ENCODE measurements around the gene RCCD1. TPM values are rescaled to one million over a fixed set of nuclear protein-coding genes. Genes with fewer than 3 reads are reported as not detected.
"Not testable (repeated sequence)": the region's sequence is repeated elsewhere in the genome, so short reads cannot be mapped to it uniquely, and the experiment has no call there.

The RCCD1 gene
- total RNA-seq, 1 donor from 2014 or later, result 26.4 TPM

DNA sequence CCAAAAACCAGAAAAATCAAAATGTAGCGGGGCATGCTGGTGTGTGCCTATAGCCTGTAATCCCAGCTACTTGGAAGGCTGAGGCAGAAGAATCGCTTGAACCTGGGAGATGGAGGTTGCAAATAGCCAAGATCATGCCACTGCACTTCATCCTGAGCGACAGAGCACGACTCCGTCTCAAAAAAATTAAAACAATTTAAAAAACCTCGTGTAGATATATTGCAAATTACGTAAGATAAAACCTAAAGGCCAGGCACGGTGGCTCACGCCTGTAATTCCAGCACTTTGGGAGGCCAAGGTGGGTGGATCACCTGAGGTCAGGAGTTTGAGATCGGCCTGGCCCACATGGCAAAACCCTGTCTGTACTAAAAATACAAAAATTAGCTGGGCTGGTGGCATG is 27.9 kb upstream of the RCCD1 start:
- DNase-seq (ENCODE audit: low spot score); intact Hi-C loops (cut with micrococcal nuclease); H3K27ac Mint-ChIP-seq; H3K9me3 Mint-ChIP-seq; H3K27me3 Mint-ChIP-seq (ENCODE audit: insufficient read depth); H3K4me3 Mint-ChIP-seq: not testable (repeated sequence)
- Mint-ChIP-seq H3K36me3 (ENCODE audit: low read depth) (peaks cover 19% of the 10 kb centered on the region), H3K4me1 (ENCODE audit: low read depth) (peaks cover 67% of the 10 kb centered on the region)

DNA sequence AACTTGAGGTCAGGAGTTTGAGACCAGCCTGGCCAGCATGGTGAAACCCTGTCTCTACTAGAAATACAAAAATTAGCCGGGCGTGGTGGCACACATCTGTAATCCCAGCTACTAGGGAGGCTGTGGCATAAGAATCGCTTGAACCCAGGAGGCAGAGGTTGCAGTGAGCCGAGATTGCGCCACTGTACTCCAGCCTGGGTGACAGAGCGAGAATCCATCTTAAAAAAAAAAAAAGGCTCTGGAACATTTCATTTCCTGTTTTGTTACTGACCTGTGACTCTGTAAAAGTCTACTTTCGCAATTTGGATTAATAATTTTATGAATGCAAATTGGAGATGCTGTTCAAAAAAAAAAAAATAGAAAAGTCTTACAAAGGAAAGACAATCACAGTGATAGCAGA is 26.6 kb upstream of the RCCD1 start:
- DNase-seq (ENCODE audit: low spot score); H3K9me3 Mint-ChIP-seq; intact Hi-C loops (cut with micrococcal nuclease); H3K27me3 Mint-ChIP-seq (ENCODE audit: insufficient read depth): not testable (repeated sequence)
- H3K27ac Mint-ChIP-seq, result peak overlapping the region; percentile 67
- peak overlapping the region; percentile 65 for H3K4me3 Mint-ChIP-seq
- H3K4me1 Mint-ChIP-seq (ENCODE audit: low read depth), result peaks cover 64% of the 10 kb centered on the region
- H3K36me3 Mint-ChIP-seq (ENCODE audit: low read depth), result peaks cover 13% of the 10 kb centered on the region

DNA sequence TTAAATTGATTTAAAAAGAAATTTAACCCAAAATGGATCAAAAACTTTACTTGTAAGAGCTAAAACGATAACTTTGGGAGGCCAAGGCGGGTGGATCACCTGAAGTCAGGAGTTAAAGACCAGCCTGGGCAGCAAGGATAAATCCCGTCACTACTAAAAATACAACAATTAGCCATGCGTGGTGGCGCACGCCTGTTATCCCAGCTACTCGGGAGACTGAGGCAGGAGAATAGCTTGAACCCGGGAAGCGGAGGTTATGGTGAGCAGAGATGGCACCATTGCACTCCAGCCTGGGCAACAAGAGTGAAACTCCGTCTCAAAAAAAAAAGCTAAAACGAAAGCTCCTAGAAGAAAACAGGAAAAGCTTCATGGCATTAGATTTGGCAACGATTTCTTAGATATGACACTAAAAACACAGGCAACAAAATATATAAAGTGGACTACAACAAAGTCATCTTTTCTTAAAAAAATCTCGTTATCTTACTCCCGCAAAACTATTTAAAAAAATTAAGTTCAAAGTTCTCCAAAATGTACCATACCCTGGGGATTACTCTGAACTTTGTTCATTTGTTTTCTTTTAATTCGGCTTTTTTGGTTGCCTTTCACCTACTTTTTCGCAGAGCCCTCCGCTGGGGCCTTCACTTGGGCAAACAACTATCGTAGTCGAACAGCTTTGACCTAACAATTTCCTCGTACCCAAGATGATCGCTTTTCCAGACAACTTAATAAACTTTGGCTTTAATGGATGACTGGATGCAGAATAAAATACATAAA is 25.3 kb upstream of the RCCD1 start:
- peaks cover 64% of the 10 kb centered on the region for H3K4me1 Mint-ChIP-seq (ENCODE audit: low read depth)
- H3K27ac Mint-ChIP-seq, result peak overlapping the region; percentile 99
- H3K4me3 Mint-ChIP-seq, result peak overlapping the region; percentile 99
- H3K27me3 Mint-ChIP-seq (ENCODE audit: insufficient read depth), result no peaks in the 10 kb centered on the region
- H3K36me3 Mint-ChIP-seq (ENCODE audit: low read depth), result peaks cover 6% of the 10 kb centered on the region
- intact Hi-C loops (cut with micrococcal nuclease), result loop anchor here (1.0 to 10.0 kb wide), 9 partner anchors 26 to 1955 kb away; partner anchors contain the start of genes AP3S2, BLM, IDH2 and MAN2A2
- no peaks in the 10 kb centered on the region for H3K9me3 Mint-ChIP-seq
- no peak for DNase-seq (ENCODE audit: low spot score)

DNA sequence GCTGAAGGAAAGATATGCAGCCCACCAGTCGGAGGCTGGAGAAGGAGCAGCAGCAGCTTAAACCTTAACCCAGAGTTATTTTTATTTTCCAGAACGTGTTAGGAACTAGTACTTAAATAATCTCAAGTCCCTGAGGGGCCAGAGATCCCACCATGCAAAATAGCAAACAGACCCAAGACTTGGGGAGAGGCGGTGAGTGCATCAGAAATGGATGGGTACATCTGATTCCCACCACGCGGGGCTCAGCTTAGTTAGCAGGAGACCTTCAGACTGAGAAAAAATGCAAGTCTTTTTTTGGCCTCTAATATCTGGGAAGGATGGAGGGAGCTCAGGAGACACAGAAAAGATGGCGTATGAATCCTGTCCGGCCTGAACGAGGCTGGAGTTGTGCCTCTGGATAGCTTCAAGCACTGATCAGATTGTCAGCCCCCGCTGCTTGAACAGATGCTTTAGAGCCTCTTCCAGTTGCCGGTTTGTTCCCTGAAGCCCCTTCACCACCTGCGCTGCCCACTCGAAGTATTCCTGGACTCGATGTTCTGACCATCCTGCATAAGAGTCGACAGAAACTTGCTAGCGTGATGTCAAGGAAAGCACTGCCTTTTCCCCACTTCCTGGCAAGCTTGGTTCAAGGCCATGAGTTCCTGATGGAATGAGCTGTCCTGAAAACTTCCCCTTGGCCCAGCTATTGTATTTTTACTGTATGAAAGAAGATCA is 23.7 kb upstream of the RCCD1 start:
- Mint-ChIP-seq H3K9me3 (no peaks in the 10 kb centered on the region), H3K27me3 (ENCODE audit: insufficient read depth) (no peaks in the 10 kb centered on the region), H3K4me3 (peak overlapping the region; percentile 99), H3K27ac (peak overlapping the region; percentile 99), H3K4me1 (ENCODE audit: low read depth) (peaks cover 59% of the 10 kb centered on the region), H3K36me3 (ENCODE audit: low read depth) (no peaks in the 10 kb centered on the region)
- DNase-seq (ENCODE audit: low spot score), result no peak
- intact Hi-C loops (cut with micrococcal nuclease), result loop anchor here (1.0 to 10.0 kb wide), 10 partner anchors 8 to 1954 kb away; partner anchors contain the start of genes AP3S2, BLM, IDH2 and MAN2A2

DNA sequence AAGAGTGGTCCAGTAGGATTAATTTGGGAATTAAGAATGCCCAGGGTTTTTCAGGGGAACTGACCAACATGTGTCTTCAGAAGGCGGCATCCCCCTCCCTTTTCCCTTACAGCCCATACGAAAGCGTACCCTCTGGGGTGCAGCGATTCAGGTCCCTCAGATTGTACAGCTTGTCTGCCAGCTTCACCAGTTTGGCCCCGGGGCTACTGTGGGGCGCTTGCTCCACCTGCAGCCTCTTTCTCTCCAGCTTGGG is 23.2 kb upstream of the RCCD1 start:
- intact Hi-C loops (cut with micrococcal nuclease), result loop anchor here (1.0 to 10.0 kb wide), 8 partner anchors 8 to 1953 kb away; partner anchors contain the start of genes AP3S2, IDH2 and NGRN
- Mint-ChIP-seq H3K9me3 (no peaks in the 10 kb centered on the region), H3K4me1 (ENCODE audit: low read depth) (peaks cover 64% of the 10 kb centered on the region), H3K4me3 (peak overlapping the region; percentile 99), H3K27me3 (ENCODE audit: insufficient read depth) (no peaks in the 10 kb centered on the region), H3K36me3 (ENCODE audit: low read depth) (peaks cover 4% of the 10 kb centered on the region), H3K27ac (peak overlapping the region; percentile 99)
- DNase-seq (ENCODE audit: low spot score), result no peak

DNA sequence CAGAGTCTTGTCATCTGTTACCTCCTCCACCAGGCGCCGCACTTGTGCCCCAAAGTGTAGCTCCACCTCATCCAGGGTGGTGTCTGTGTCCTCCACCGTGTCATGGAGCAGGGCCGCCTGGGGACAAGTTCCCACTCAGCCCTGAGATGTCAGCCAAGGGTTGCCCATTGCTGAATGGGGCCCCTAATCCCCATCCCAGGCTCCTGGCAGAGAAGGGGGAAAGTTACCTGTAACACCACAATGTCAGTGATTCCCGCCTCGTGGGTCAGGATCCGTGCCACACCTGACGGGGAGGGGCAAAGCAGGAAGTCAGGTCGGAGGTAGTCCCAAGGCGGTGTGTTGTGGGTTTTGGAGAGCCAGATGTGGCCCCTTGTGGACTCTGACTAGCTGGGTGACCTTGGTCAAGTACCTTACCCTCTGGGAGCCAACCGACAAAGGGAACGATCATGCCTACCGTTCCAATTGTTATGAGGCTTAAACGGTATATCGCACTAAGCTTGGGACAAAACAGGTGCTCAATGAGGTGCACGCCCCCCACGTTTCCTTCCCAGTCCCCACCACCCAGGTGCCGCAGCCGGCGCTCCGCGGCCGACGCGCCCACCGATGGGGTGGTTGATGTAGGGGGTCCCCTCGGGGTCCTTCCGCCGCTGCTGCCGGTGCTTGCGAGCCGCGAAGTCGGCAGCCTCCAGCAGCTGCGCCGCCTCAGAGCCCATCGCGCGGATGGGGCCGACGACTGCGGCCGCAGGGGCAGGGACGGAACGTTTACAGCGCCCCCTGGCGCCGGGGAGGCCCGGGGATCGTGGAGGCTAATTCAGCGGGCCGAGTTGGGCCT is 22.6 kb upstream of the RCCD1 start, which contains the start of gene HDDC3:
TSS of gene HDDC3 (minus strand) at position 722 of the 832 bp plus-strand sequence. CDS start at position 713, 9 bp downstream.
- intact Hi-C loops (cut with micrococcal nuclease), result loop anchor here (1.0 to 10.0 kb wide), 8 partner anchors 9 to 1953 kb away; partner anchors contain the start of genes AP3S2, IDH2 and NGRN
- Mint-ChIP-seq H3K4me3 (peak within 1 kb of the TSS; percentile 99), H3K27ac (peak within 1 kb of the TSS; percentile 99), H3K36me3 (ENCODE audit: low read depth) (peaks cover 7% of the 10 kb centered on the region), H3K27me3 (ENCODE audit: insufficient read depth) (no peaks in the 10 kb centered on the region), H3K9me3 (no peaks in the 10 kb centered on the region), H3K4me1 (ENCODE audit: low read depth) (peaks cover 69% of the 10 kb centered on the region)
- DNase-seq (ENCODE audit: low spot score), result peak; percentile 87

DNA sequence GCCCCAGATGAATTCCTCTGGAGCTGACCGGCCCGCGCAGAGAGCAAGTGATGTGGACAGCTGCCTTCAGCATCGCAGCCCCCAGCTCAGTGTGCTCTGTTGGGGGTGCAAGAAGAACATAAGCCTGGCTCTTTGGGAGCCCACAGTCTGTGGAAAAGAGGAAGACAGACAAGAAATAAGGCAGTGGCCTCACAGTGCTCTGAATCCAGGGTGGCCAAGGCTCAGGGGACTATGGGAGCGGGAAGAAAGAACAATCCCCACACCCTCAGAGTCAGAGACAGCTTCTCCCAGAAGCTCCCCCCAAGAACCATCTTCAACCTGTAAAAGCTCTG is 22.1 kb upstream of the RCCD1 start:
- no peaks in the 10 kb centered on the region for H3K27me3 Mint-ChIP-seq (ENCODE audit: insufficient read depth)
- DNase-seq (ENCODE audit: low spot score), result no peak
- peak overlapping the region; percentile 99 for H3K4me3 Mint-ChIP-seq
- intact Hi-C loops (cut with micrococcal nuclease), result loop anchor here (5.0 to 10.0 kb wide), 6 partner anchors 45 to 1952 kb away; partner anchors contain the start of genes AP3S2, IDH2 and NGRN
- H3K4me1 Mint-ChIP-seq (ENCODE audit: low read depth), result peaks cover 69% of the 10 kb centered on the region
- no peaks in the 10 kb centered on the region for H3K9me3 Mint-ChIP-seq
- H3K27ac Mint-ChIP-seq, result peak overlapping the region; percentile 99
- H3K36me3 Mint-ChIP-seq (ENCODE audit: low read depth), result peaks cover 7% of the 10 kb centered on the region

DNA sequence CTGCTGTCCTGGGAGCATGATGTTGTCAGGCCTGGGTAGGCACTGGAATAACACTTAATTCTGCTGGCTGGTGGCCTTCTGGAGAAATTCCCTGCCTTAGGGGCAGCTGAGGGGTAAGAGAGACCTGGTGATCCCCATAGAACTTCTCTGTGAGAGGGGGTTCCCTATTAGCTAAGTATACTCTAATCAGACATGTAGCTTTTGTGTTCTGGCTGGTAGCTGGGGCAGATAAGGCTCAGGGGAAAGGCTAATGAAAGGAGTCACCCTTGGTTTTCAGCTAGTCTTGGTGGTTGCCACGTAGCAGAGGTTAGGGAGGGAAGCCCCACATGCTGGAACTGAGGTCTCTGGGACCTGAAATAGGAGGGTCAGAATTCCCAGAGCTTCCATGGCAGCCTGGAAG is 21.4 kb upstream of the RCCD1 start:
- peaks cover 9% of the 10 kb centered on the region for H3K36me3 Mint-ChIP-seq (ENCODE audit: low read depth)
- DNase-seq (ENCODE audit: low spot score), result no peak
- no peaks in the 10 kb centered on the region for H3K27me3 Mint-ChIP-seq (ENCODE audit: insufficient read depth)
- H3K4me1 Mint-ChIP-seq (ENCODE audit: low read depth), result peaks cover 68% of the 10 kb centered on the region
- peak overlapping the region; percentile 99 for H3K4me3 Mint-ChIP-seq
- H3K27ac Mint-ChIP-seq, result peak overlapping the region; percentile 70
- intact Hi-C loops (cut with micrococcal nuclease), result loop anchor here (5.0 to 10.0 kb wide), 6 partner anchors 46 to 1952 kb away; partner anchors contain the start of genes AP3S2, IDH2 and NGRN
- no peaks in the 10 kb centered on the region for H3K9me3 Mint-ChIP-seq

DNA sequence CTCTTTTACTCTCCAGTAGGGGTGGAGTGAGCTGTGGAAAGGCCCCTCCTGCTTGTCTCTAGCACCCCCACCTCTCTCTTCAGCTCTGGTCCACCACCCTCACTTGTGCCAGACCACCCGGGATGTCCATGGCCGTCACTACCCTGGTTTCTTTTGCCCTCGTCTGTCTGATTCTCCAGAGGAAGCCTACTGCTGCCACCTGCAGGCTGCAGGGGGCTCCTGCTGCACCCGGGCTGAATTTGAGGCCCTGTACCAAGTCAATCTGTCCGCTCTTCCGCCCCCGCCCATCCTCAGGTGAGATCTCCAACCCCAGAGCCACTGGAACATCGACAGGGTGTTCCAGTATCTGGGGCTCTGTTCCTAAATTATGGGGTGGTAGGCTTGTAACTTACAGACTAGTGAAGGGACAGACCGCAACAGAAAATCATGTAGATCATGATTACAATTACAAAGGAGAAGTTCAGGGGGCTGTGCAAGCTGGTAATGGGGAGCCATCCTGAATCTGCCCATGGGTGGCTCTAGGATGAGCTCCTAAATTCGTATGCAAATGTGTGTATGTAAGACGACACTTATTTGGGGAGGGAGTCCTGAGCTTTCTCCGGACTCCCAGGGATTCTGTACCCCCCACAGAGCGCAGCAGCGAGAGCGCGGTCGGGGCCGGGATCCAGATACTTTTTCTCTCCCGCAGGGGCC is 20.3 kb upstream of the RCCD1 start:
- H3K27ac Mint-ChIP-seq, result peak overlapping the region; percentile 95
- H3K4me3 Mint-ChIP-seq, result peak overlapping the region; percentile 90
- intact Hi-C loops (cut with micrococcal nuclease), result loop anchor here (1.0 to 10.0 kb wide), 11 partner anchors 31 to 1950 kb away; partner anchors contain the start of genes AP3S2, CIB1, IDH2 and MAN2A2
- H3K9me3 Mint-ChIP-seq, result no peaks in the 10 kb centered on the region
- peak; percentile 84 for DNase-seq (ENCODE audit: low spot score)
- no peaks in the 10 kb centered on the region for H3K27me3 Mint-ChIP-seq (ENCODE audit: insufficient read depth)
- peaks cover 10% of the 10 kb centered on the region for H3K36me3 Mint-ChIP-seq (ENCODE audit: low read depth)
- H3K4me1 Mint-ChIP-seq (ENCODE audit: low read depth), result peaks cover 61% of the 10 kb centered on the region

DNA sequence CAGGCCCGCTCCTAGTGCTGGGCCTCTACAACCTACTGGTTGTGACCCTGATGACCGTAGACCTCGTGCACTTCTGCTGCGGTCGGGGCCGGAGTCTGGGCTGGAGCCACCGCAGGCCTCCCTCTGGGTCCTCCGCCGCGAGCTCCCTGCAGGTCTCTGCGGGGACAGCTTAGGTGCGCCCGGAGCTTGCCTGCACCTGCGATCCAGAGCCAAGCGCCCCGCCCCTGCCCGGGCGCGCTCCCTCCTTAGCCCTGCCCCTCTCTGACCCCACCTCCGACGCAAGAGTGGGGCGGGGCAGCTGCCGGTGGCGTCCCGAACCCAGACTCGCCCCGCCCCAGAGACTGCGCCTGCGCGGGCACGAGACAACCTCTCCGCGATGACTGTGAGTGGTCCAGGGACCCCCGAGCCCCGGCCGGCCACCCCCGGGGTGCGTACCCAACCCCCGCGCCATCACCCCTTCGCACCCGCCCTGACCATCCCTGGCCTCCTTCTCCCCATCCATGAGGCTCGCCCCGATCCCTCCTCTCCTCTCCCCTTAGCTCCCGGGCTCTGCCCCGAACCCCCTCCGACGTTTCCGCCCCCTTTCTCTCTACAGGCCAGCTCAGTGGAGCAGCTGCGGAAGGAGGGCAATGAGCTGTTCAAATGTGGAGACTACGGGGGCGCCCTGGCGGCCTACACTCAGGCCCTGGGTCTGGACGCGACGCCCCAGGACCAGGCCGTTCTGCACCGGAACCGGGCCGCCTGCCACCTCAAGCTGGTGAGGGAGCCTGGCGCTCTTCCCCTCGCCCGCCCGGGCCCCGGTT is 19.5 kb upstream of the RCCD1 start, which contains the start of gene UNC45A:
TSS of gene UNC45A (plus strand) at position 337 of the 803 bp plus-strand sequence. CDS start at position 377, 40 bp downstream.
- intact Hi-C loops (cut with micrococcal nuclease), result loop anchor here (1.0 to 10.0 kb wide), 13 partner anchors 19 to 1950 kb away; partner anchors contain the start of genes AP3S2, BLM, CIB1 and IDH2
- Mint-ChIP-seq H3K27me3 (ENCODE audit: insufficient read depth) (no peaks in the 10 kb centered on the region), H3K36me3 (ENCODE audit: low read depth) (peaks cover 14% of the 10 kb centered on the region), H3K4me3 (peak within 1 kb of the TSS; percentile 90), H3K4me1 (ENCODE audit: low read depth) (peaks cover 54% of the 10 kb centered on the region), H3K27ac (peak within 1 kb of the TSS; percentile 95), H3K9me3 (no peaks in the 10 kb centered on the region)
- peak; percentile 93 for DNase-seq (ENCODE audit: low spot score)

DNA sequence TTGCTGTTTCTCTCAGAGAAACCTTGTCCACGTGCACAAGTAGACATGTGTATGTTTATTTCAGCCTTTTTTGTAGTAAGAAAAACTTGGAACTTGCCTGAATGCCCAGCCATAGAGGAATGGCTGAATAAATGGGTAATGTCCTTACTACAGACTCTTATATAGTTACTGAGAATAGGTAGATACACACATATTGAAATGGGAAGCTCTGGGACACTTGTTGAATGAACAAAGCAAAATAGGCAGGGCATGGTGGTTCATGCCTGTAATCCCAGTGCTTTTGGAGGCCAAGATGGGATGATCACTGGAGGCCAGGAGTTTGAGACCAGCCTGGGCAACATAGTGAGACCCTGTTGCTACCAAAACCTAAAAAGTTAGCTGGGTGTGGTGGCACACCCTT is 17.9 kb upstream of the RCCD1 start:
- no peak for DNase-seq (ENCODE audit: low spot score)
- intact Hi-C loops (cut with micrococcal nuclease), result loop anchor here (10.0 kb wide), 3 partner anchors 672 to 1948 kb away; partner anchors contain the start of genes AP3S2 and NGRN
- Mint-ChIP-seq H3K27ac (no peak overlapping the region), H3K9me3 (no peaks in the 10 kb centered on the region), H3K27me3 (ENCODE audit: insufficient read depth) (no peaks in the 10 kb centered on the region), H3K4me3 (peak overlapping the region; percentile 90), H3K4me1 (ENCODE audit: low read depth) (peaks cover 37% of the 10 kb centered on the region), H3K36me3 (ENCODE audit: low read depth) (peaks cover 24% of the 10 kb centered on the region)
